Mammary epithelial cell (primary cell): ENCODE results near the gene SDCBP2.

ENCODE experiments used
- EZH2 ChIP-seq: IDR thresholded peaks from 2 replicates; pipeline ENCODE4 v1.6.1; 2012; ENCODE audit warnings: low read length, inconsistent platforms, borderline replicate concordance
- TF ChIP-seq, protein P1 (sequence below), 2 donors: IDR thresholded peaks in 1 of 2; conservative IDR thresholded peaks in 1 of 2; 2 replicates each; pipeline ENCODE4 v1.5.1; 2011 to 2012; ENCODE audit warnings: inconsistent platforms in 2 of 2, low read length in 2 of 2, mild to moderate bottlenecking in 2 of 2, control low read depth in 1 of 2, low read depth in 1 of 2; ENCODE audit not compliant: insufficient read depth in 1 of 2; ENCODE audit errors: extremely low read depth in 1 of 2

GRCh38 chr20:1304710-1305515 lies 24.0 kb downstream of the SDCBP2 start:
- TF ChIP-seq EZH2 = no peak
- TF ChIP-seq, protein P1, sequence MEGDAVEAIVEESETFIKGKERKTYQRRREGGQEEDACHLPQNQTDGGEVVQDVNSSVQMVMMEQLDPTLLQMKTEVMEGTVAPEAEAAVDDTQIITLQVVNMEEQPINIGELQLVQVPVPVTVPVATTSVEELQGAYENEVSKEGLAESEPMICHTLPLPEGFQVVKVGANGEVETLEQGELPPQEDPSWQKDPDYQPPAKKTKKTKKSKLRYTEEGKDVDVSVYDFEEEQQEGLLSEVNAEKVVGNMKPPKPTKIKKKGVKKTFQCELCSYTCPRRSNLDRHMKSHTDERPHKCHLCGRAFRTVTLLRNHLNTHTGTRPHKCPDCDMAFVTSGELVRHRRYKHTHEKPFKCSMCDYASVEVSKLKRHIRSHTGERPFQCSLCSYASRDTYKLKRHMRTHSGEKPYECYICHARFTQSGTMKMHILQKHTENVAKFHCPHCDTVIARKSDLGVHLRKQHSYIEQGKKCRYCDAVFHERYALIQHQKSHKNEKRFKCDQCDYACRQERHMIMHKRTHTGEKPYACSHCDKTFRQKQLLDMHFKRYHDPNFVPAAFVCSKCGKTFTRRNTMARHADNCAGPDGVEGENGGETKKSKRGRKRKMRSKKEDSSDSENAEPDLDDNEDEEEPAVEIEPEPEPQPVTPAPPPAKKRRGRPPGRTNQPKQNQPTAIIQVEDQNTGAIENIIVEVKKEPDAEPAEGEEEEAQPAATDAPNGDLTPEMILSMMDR (conservative IDR thresholded peaks at IDR 0.05 in 1 of 2, IDR thresholded peaks at IDR 0.05 in 1 of 2; ENCODE audit: extremely low read depth in 1 of 2, insufficient read depth in 1 of 2, low read depth in 1 of 2, low read length in 2 of 2) = no peak
